Smooth muscle cell (in vitro differentiated cells): Measurements from ENCODE around the gene CBL. TPM values are rescaled to one million over a fixed set of nuclear protein-coding genes. Genes with fewer than 3 reads are reported as not detected.

Experiments used
- DNase-seq: peaks from one replicate; lab custom pipeline; 2025; ENCODE audit not compliant: unreplicated experiment; lab: John Stamatoyannopoulos, UW
- H2AFZ ChIP-seq: fragments of 200-600 bp; sonication (generic); 2 replicates; pipeline ENCODE4 v1.6.0; 2016; ENCODE audit warnings: antibody characterized with exemption, low read depth, mild to moderate bottlenecking
- H3F3A ChIP-seq: fragments of 200-600 bp; sonication (generic); 2 replicates; pipeline ENCODE4 v1.6.0; 2017; ENCODE audit warnings: antibody characterized with exemption, low read depth
- H3K27ac ChIP-seq: fragments of 200-600 bp; sonication (generic); 2 replicates; pipeline ENCODE4 v1.5.1; 2016; ENCODE audit warnings: low read depth, mild to moderate bottlenecking
- H3K27me3 ChIP-seq: fragments of 200-600 bp; sonication (generic); 2 replicates; pipeline ENCODE4 v1.6.1; 2016; ENCODE audit warnings: low read depth, mild to moderate bottlenecking
- H3K36me3 ChIP-seq: fragments of 200-600 bp; sonication (generic); 2 replicates; pipeline ENCODE4 v1.5.1; 2016; ENCODE audit warnings: low read depth
- H3K4me1 ChIP-seq: fragments of 200-600 bp; sonication (generic); 2 replicates; pipeline ENCODE4 v1.5.1; 2016; ENCODE audit warnings: low read depth
- H3K4me2 ChIP-seq: fragments of 200-600 bp; sonication (generic); 2 replicates; pipeline ENCODE4 v1.6.0; 2016; ENCODE audit warnings: mild to moderate bottlenecking
- H3K4me3 ChIP-seq: fragments of 200-600 bp; sonication (generic); 2 replicates; pipeline ENCODE4 v1.5.1; 2016; ENCODE audit warnings: mild to moderate bottlenecking
- H3K79me2 ChIP-seq: fragments of 200-600 bp; sonication (generic); 2 replicates; pipeline ENCODE4 v1.6.0; 2016; ENCODE audit warnings: low read depth, mild to moderate bottlenecking
- H3K9ac ChIP-seq: fragments of 200-600 bp; sonication (generic); 2 replicates; pipeline ENCODE4 v1.6.0; 2016; ENCODE audit warnings: low read depth
- H3K9me3 ChIP-seq: fragments of 200-600 bp; sonication (generic); replicated peaks from 2 replicates; pipeline ENCODE4 v1.5.1; 2016; ENCODE audit warnings: low read depth
- H4K20me1 ChIP-seq: fragments of 200-600 bp; sonication (generic); 2 replicates; pipeline ENCODE4 v1.6.0; 2016; ENCODE audit warnings: low read depth
- WGBS: methylation state at CpG from one replicate; pipeline ENCODE4 v1.1.7; 2016; ENCODE audit warnings: low lambda C conversion rate; 5-methylcytosine and 5-hydroxymethylcytosine counted together
- polyA plus RNA-seq: library from polyadenylated mRNA; unstranded; fragments of >200 nt; fragmentation: Nextera tagmentation; extraction: Ambion mirVana; gene quantifications from 2 replicates; pipeline ENCODE4 v1.2.1, GENCODE V29; 2016
- total RNA-seq: library from RNA; depleted of rRNA; stranded (reverse); fragments of >200 nt; gene quantifications from 2 replicates; pipeline ENCODE4 v1.2.3, GENCODE V29; 2014
- TF ChIP-seq, protein P1 (sequence below): fragments of 200-600 bp; sonication (generic); IDR thresholded peaks from 2 replicates; pipeline ENCODE4 v1.5.1; 2017; ENCODE audit warnings: borderline replicate concordance, mild to moderate bottlenecking, antibody characterized with exemption; ENCODE audit not compliant: insufficient read depth, poor library complexity, severe bottlenecking

The CBL gene
- total and polyA plus RNA-seq, 2 experiments from 2014 or later: 5.0 to 18.9 TPM

DNA sequence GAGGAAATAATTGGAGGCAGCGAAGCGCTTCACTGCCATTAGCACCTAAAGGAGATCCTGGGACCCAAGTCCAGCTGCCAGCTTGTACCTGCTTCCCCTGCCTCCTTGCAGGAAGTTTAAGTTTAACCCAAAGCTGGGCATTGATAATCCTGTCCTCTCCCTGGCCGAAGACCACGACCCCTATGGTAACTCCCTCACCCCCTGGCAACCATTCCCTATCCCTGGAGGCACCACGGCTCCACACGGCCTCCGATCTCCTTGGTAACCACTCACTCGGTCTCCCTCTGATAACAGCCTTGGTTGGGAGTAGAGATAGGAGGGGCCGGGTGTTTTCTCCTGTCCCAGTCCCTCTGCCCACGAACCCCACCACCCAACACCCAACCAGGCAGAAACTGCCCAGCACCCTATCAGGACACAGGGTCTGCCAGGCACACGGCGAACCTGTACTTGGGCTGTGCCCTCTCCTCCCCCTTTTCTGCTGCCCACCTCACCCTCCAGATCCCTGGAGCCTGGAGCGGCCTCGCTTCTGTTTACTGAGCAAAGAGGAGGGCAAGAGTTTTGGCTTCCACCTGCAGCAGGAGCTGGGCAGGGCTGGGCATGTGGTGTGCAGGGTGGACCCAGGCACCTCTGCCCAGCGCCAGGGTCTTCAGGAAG, 20.0 kb upstream of the CBL start:
- Histone ChIP-seq H3K27me3 (no peaks in the 10 kb centered on the region), H3K27ac (no peak overlapping the region), H3K4me3 (peak overlapping the region; percentile 26), H3F3A (no peaks in the 10 kb centered on the region), H4K20me1 (no peaks in the 10 kb centered on the region), H3K9ac (no peak overlapping the region), H2AFZ (no peak overlapping the region), H3K4me2 (no peak overlapping the region), H3K79me2 (no peaks in the 10 kb centered on the region), H3K36me3 (no peaks in the 10 kb centered on the region), H3K9me3 (no peaks in the 10 kb centered on the region), H3K4me1 (no peaks in the 10 kb centered on the region)
- WGBS: 76% methylated on average over 15 of the region's 15 CpGs
- TF ChIP-seq, protein P1, sequence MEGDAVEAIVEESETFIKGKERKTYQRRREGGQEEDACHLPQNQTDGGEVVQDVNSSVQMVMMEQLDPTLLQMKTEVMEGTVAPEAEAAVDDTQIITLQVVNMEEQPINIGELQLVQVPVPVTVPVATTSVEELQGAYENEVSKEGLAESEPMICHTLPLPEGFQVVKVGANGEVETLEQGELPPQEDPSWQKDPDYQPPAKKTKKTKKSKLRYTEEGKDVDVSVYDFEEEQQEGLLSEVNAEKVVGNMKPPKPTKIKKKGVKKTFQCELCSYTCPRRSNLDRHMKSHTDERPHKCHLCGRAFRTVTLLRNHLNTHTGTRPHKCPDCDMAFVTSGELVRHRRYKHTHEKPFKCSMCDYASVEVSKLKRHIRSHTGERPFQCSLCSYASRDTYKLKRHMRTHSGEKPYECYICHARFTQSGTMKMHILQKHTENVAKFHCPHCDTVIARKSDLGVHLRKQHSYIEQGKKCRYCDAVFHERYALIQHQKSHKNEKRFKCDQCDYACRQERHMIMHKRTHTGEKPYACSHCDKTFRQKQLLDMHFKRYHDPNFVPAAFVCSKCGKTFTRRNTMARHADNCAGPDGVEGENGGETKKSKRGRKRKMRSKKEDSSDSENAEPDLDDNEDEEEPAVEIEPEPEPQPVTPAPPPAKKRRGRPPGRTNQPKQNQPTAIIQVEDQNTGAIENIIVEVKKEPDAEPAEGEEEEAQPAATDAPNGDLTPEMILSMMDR: no peak
- no peak for DNase-seq

DNA sequence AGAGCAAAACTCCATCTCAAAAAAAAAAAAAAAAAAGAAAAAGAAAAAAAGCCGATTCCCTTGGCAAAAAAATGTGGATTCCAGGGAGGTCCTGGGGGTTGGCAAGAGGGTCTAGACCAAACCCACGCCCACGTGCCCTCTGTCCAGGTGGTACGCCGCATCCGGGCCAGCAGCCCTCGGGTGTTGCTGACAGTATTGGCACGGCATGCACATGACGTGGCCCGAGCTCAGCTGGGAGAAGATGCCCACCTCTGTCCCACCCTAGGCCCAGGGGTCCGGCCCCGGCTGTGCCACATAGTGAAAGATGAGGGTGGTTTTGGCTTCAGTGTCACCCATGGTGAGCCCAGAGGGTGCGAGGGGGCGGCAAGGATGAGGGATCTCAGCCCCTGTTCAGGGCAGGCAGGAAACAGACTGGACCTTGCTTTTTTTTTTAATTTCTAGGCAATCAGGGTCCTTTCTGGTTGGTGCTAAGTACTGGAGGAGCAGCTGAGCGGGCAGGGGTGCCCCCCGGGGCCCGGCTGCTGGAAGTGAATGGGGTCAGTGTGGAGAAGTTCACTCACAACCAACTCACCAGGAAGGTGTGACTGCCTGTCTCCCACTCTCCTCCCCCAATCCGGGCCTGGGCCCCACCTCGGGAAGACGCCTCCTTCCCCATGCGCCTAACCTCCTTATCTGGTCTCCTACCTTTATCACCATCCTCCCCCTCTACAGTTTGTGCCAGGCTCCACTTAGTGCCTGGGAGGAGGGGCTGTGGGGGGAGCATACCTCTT, 18.8 kb upstream of the CBL start:
- WGBS: 92% methylated on average over 21 of the region's 21 CpGs
- no peak overlapping the region for H2AFZ ChIP-seq
- H3K27me3 ChIP-seq: no peaks in the 10 kb centered on the region
- no peak for DNase-seq
- H3F3A ChIP-seq: no peaks in the 10 kb centered on the region
- TF ChIP-seq, protein P1: no peak
- H3K79me2 ChIP-seq: no peaks in the 10 kb centered on the region
- H3K36me3 ChIP-seq: no peaks in the 10 kb centered on the region
- H3K4me1 ChIP-seq: no peaks in the 10 kb centered on the region
- no peaks in the 10 kb centered on the region for H4K20me1 ChIP-seq
- H3K4me2 ChIP-seq: no peak overlapping the region
- H3K4me3 ChIP-seq: no peak overlapping the region
- H3K9ac ChIP-seq: no peak overlapping the region
- no peak overlapping the region for H3K27ac ChIP-seq
- H3K9me3 ChIP-seq: no peaks in the 10 kb centered on the region

DNA sequence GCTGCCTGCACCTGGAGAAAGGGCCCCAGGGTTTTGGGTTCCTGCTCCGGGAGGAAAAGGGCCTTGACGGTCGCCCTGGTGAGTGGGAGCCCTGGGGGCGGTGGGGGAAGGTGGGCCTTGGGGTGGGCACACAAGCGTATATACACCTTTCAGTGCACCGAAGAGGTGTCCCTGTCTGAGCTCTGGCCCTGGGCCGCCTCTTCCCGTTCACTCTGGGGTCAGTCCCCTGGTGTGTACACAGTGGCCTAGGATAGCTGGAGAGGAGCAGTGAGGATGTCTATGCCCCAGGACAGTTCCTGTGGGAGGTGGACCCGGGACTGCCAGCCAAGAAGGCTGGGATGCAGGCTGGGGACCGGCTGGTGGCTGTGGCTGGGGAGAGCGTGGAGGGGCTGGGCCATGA, 18.1 kb upstream of the CBL start:
- no peaks in the 10 kb centered on the region for H3K27me3 ChIP-seq

More for the DNA sequence above, 18.1 kb upstream of the CBL start:
- WGBS: 97% methylated on average over 5 of the region's 11 CpGs
- Histone ChIP-seq H3K9me3 (no peaks in the 10 kb centered on the region), H2AFZ (no peak overlapping the region), H3K4me1 (no peaks in the 10 kb centered on the region), H3K9ac (no peak overlapping the region), H3K36me3 (no peaks in the 10 kb centered on the region), H3F3A (no peaks in the 10 kb centered on the region), H3K4me2 (no peak overlapping the region), H3K79me2 (no peaks in the 10 kb centered on the region), H4K20me1 (no peaks in the 10 kb centered on the region), H3K4me3 (no peak overlapping the region), H3K27ac (no peak overlapping the region)
- TF ChIP-seq, protein P1: no peak
- no peak for DNase-seq
